ENCODE results near the gene TOM1L1.

Gene TOM1L1

GRCh38 chr17:54950116-54950515 is 49.5 kb downstream of the TOM1L1 start:
- no peak overlapping the region for H3K4me3 ChIP-seq (ENCODE audit: control insufficient read depth, low read depth, low read length)
- no peak for TF ChIP-seq CTCF (conservative IDR thresholded peaks at IDR 0.05; ENCODE audit: control insufficient read depth, insufficient read depth, low read depth, low read length)

GRCh38 chr17:54951286-54951685 is 50.6 kb downstream of the TOM1L1 start:
- H3K4me3 ChIP-seq (ENCODE audit: control insufficient read depth, low read depth, low read length) = no peak overlapping the region
- DNase-seq (ENCODE audit: low read depth) = no peak
- TF ChIP-seq CTCF (conservative IDR thresholded peaks at IDR 0.05; ENCODE audit: control insufficient read depth, insufficient read depth, low read depth, low read length) = no peak

More at GRCh38 chr17:54950116-54950515, 49.5 kb downstream of the TOM1L1 start:
- no peak for DNase-seq (ENCODE audit: low read depth)

GRCh38 chr17:54956791-54957190 is 56.1 kb downstream of the TOM1L1 start:
- no peak for TF ChIP-seq CTCF (conservative IDR thresholded peaks at IDR 0.05; ENCODE audit: control insufficient read depth, insufficient read depth, low read depth, low read length)
- no peak for DNase-seq (ENCODE audit: low read depth)
- no peak overlapping the region for H3K4me3 ChIP-seq (ENCODE audit: control insufficient read depth, low read depth, low read length)

GRCh38 chr17:54967621-54968261 is 67.1 kb downstream of the TOM1L1 start:
- peak; percentile 35 for TF ChIP-seq CTCF (conservative IDR thresholded peaks at IDR 0.05; ENCODE audit: control insufficient read depth, insufficient read depth, low read depth, low read length)
- DNase-seq (ENCODE audit: low read depth) = peak; percentile 66
- peak overlapping the region; percentile 85 for H3K4me3 ChIP-seq (ENCODE audit: control insufficient read depth, low read depth, low read length)

- TF ChIP-seq CTCF (conservative IDR thresholded peaks at IDR 0.05; ENCODE audit: control insufficient read depth, insufficient read depth, low read depth, low read length) = no peak
- peak; percentile 97 for DNase-seq (ENCODE audit: low read depth)
- peak within 1 kb of the TSS; percentile 85 for H3K4me3 ChIP-seq (ENCODE audit: control insufficient read depth, low read depth, low read length)
Measured at GRCh38 chr17:54968262-54968987, 67.8 kb downstream of the TOM1L1 start, which contains the start of the genes COX11 and STXBP4. COX11 (minus strand) TSS chr17:54968654; CDS start chr17:54968646, 8 bp downstream. STXBP4 (plus strand) TSS chr17:54968765; CDS start chr17:54986220, 17,455 bp downstream.

- DNase-seq (ENCODE audit: low read depth) = peak; percentile 26
Measured at GRCh38 chr17:54968988-54969332, 68.3 kb downstream of the TOM1L1 start.

More at GRCh38 chr17:54968988-54969332, 68.3 kb downstream of the TOM1L1 start:
- no peak for TF ChIP-seq CTCF (conservative IDR thresholded peaks at IDR 0.05; ENCODE audit: control insufficient read depth, insufficient read depth, low read depth, low read length)
- peak overlapping the region; percentile 85 for H3K4me3 ChIP-seq (ENCODE audit: control insufficient read depth, low read depth, low read length)
